Measurements from ENCODE around the gene TAS1R2. TPM values are rescaled to one million over a fixed set of nuclear protein-coding genes. Genes with fewer than 3 reads are reported as not detected.

TAS1R2 gene
- total and polyA plus RNA-seq, 2 experiments from 2014 or later, result not detected

- Histone ChIP-seq H3K4me1 (ENCODE audit: insufficient read depth) (no peaks in the 10 kb centered on the region), H3K36me3 (ENCODE audit: insufficient read depth) (no peaks in the 10 kb centered on the region), H3K27me3 (ENCODE audit: insufficient read depth) (no peaks in the 10 kb centered on the region), H3K27ac (ENCODE audit: low read depth) (no peak overlapping the region), H3K9me2 (ENCODE audit: insufficient read depth) (0 out of 2 replicates have a peak, but pooled peaks cover 10% of the 10 kb centered on the region), H2AFZ (0 out of 2 replicates have a peak overlapping the region, but pooled peaks have one; percentile 2), H3K4me2 (no peak overlapping the region), H3F3A (replicated peaks; ENCODE audit: low read depth) (no peaks in the 10 kb centered on the region), H4K20me1 (replicated peaks; ENCODE audit: insufficient read depth) (no peaks in the 10 kb centered on the region), H3K4me3 (no peak overlapping the region), H3K79me2 (replicated peaks; ENCODE audit: insufficient read depth) (no peaks in the 10 kb centered on the region)
- Mint-ChIP-seq H3K4me1 (no peaks in the 10 kb centered on the region), H3K36me3 (ENCODE audit: low read depth) (no peaks in the 10 kb centered on the region), H3K4me3 (no peak overlapping the region), H3K9me3 (no peaks in the 10 kb centered on the region), H3K27ac (no peak overlapping the region), H3K27me3 (ENCODE audit: insufficient read depth, low read depth, poor library complexity) (no peaks in the 10 kb centered on the region)
- no peak for ATAC-seq
- no peak for DNase-seq (ENCODE audit: low spot score)
- TF ChIP-seq REST (IDR thresholded peaks at IDR 0.05; ENCODE audit: unreplicated experiment), result no peak
- no peak for TF ChIP-seq EZH2 (IDR thresholded peaks at IDR 0.05; ENCODE audit: low read depth, unreplicated experiment)
- TF ChIP-seq CTCF (conservative IDR thresholded peaks at IDR 0.05; ENCODE audit: low read depth in 2 of 2), result no peak
- no peak for TF ChIP-seq CREB1 (CRISPR knock-in tag; IDR thresholded peaks at IDR 0.05; ENCODE audit: low read depth)
- no peak for TF ChIP-seq ETS1 (IDR thresholded peaks at IDR 0.05)
- TF ChIP-seq ZNF331 (CRISPR knock-in tag; IDR thresholded peaks at IDR 0.05; ENCODE audit: low read depth), result no peak
- TF ChIP-seq EZH2phosphoT487 (IDR thresholded peaks at IDR 0.05; ENCODE audit: unreplicated experiment), result no peak
- TF ChIP-seq STAT1 (IDR thresholded peaks at IDR 0.05; ENCODE audit: unreplicated experiment), result no peak
- TF ChIP-seq POLR2AphosphoS5 (IDR thresholded peaks at IDR 0.05; ENCODE audit: low read depth), result no peak
- TF ChIP-seq ZNF114 (CRISPR knock-in tag; IDR thresholded peaks at IDR 0.05), result no peak
- TF ChIP-seq JUNB (IDR thresholded peaks at IDR 0.05; ENCODE audit: unreplicated experiment), result no peak
- no peak for TF ChIP-seq ZNF462 (CRISPR knock-in tag; IDR thresholded peaks at IDR 0.05)
- no peak for TF ChIP-seq NANOG (IDR thresholded peaks at IDR 0.05; ENCODE audit: borderline replicate concordance)
Measured at GRCh38 chr1:18861082-18861481, 1.6 kb upstream of the TAS1R2 start.

Measured in GM23338 (cell line).